PFSK-1 (cell line): Measurements from ENCODE around the gene WNT6.

Source experiments
- POLR2AphosphoS5 ChIP-seq: IDR thresholded peaks from 2 replicates; pipeline ENCODE4 v1.6.1; 2012; ENCODE audit warnings: low read depth, mild to moderate bottlenecking, control low read depth, low read length, moderate library complexity
- TAF1 ChIP-seq: IDR thresholded peaks from 2 replicates; pipeline ENCODE4 v1.6.1; 2012; ENCODE audit warnings: low read length, control low read depth, borderline replicate concordance; ENCODE audit not compliant: insufficient read depth

GRCh38 chr2:218826791-218827190 is 32.8 kb upstream of the WNT6 start:
- no peak for TF ChIP-seq POLR2AphosphoS5
- TF ChIP-seq TAF1 = no peak
